ENCODE data around the gene FAM131B.

Gene FAM131B

GRCh38 chr7:143322760-143323633 is 39.5 kb downstream of the FAM131B start:
- DNase-seq (ENCODE audit: low spot score) = no peak

DNA sequence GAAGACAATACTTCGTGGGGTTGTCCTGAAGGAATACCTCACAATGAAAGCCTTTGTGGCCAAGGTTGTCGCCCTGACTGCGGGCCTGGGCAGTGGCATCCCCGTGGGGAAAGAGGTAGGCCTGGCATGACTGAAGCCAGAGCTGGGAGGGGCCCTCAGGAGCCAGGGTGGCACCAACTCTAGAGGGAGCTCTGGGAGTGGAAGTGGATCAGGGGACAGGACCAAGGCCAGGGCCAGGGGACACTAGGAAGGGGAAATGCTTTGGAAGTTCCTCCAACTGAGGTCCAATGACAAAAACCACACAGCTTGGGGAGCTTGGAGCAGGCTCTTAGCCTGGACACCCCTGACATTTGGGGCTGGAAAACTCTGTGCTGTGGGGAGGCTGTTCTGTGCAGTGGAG is 40.8 kb downstream of the FAM131B start:
- no peak for DNase-seq (ENCODE audit: low spot score)

GRCh38 chr7:143321242-143321641 is 41.3 kb downstream of the FAM131B start:
- DNase-seq (ENCODE audit: low spot score) = no peak

- DNase-seq (ENCODE audit: low spot score) = no peak
Measured at GRCh38 chr7:143320620-143321019, 41.9 kb downstream of the FAM131B start.

GRCh38 chr7:143318661-143319060 is 43.9 kb downstream of the FAM131B start:
- DNase-seq (ENCODE audit: low spot score) = peak; percentile 73

DNA sequence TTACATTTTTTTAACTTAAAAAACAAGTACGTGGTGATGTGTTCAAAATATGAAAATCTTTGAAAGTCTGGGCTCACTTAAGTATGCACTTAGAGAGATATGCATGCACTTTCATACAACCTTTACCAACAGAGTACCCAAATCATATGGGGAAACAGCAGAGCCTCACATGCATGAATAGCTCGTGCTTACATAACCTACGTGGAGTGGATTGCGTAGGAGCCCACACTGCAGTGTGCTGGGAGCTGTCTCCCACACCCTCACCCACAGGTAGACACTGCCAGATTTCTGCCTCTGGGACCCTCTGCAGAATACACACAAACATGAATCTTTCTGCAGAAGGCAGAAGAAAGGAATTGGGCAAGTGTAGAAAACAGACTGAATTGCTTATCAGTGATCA is 46.0 kb downstream of the FAM131B start:
- no peak for DNase-seq (ENCODE audit: low spot score)

DNA sequence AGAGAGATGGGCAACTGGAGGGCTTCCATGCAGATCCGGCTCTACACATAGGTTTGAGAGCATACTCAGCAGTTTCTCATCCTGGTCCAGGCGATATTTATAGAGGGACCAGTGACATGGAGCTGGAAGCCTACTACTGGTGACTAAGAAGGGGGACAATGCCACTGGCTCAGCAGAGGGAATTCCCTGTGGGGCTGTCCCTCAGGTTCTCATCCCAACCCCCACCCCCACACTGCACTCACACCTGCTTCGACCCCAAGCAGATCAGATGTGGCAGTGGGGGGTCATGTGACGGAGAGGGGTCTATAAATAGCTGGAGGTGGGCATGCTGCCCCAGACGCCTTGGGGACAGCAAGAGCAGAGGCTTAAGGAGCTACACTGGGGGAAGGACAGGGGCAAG is 46.7 kb downstream of the FAM131B start, which contains the start of gene CLCN1:
Gene CLCN1 (plus strand): TSS at position 336 of the 400 bp plus-strand sequence. CDS start 102 bp downstream, outside the sequence.
- DNase-seq (ENCODE audit: low spot score) = no peak

DNA sequence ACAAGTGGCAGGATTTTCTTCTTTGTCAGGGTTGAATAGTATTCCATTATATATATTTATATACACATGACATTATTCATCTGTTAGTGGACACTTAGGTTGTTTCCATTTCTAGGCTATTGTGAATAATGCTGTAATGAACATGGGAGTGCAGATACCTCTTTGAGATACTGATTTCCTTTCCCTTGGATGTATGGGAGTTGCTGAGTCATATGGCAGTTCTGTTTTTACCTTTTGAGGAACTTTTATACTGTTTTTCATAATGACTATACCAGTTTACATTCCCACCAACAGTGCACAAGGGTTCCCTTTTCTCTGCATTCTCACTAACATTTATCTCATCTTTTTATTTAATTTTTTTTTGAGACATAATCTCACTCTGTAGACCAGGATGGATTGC is 48.4 kb downstream of the FAM131B start:
- no peak for DNase-seq (ENCODE audit: low spot score)

DNA sequence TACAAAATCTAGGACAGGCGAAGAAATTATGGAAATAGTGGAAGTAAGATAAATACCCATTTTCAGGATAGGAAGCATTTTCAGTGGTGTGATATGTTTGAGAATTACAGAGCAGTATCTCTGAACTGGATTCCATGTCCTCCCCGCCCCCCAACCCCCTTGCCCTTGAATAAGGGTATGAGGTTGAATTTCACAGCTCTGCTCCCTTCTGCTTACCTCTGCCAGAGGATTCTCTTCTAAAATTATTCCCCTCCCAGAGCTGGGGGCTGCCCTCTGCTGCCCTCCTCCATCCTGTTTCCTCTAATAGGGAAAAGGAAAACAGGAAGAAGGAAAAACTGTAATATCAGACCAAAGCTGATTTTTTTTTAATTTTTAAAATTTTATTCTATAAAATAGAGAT is 53.9 kb downstream of the FAM131B start:
- DNase-seq (ENCODE audit: low spot score) = no peak

DNA sequence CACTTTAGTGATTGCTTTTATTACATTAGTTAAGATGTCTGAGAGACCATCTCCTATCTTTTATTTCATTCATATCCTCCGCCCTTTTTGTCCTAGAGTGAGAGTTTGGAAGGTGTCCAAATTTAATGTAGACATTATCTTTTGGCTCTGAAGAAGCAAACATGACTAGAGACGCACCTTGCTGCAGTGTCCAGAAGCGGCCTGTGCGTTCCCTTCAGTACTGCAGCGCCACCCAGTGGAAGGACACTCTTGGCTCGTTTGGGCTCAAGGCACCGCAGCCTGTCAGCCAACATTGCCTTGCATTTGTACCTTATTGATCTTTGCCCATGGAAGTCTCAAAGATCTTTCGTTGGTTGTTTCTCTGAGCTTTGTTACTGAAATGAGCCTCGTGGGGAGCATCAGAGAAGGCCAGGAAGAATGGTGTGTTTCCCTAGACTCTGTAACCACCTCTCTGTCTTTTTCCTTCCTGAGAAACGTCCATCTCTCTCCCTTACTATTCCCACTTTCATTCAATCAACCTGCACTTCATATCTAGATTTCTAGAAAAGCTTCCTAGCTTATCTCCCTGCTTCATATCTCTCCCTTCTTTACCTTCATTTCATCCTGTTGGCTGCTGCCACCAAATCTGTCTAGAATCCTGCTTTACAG is 57.0 kb downstream of the FAM131B start:
- DNase-seq (ENCODE audit: low spot score) = no peak

DNA sequence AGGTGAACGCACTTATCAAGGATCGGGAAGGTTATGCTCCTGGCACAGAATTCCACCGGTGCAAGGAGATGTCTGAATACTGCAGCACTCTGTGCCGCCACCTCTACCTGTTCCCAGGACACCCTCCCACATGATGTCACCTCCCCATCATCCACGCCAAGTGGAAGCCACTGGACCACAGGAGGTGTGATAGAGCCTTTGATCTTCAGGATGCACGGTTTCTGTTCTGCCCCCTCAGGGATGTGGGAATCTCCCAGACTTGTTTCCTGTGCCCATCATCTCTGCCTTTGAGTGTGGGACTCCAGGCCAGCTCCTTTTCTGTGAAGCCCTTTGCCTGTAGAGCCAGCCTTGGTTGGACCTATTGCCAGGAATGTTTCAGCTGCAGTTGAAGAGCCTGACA is 57.6 kb downstream of the FAM131B start:
- no peak for DNase-seq (ENCODE audit: low spot score)

- DNase-seq (ENCODE audit: low spot score) = no peak
Measured at GRCh38 chr7:143303733-143304132, 58.8 kb downstream of the FAM131B start.
